Muscle layer of colon (tissue), 2 donors: Measurements from ENCODE around the gene DIAPH1.

Source experiments
- H3K27ac ChIP-seq: one replicate; pipeline ENCODE4 v1.7.0; 2013; ENCODE audit warnings: low read depth, mild to moderate bottlenecking, low read length, moderate library complexity
- H3K27me3 ChIP-seq, 2 donors: one replicate each; pipeline ENCODE4 v1.7.0; 2013; ENCODE audit warnings: low read length in 2 of 2, mild to moderate bottlenecking in 2 of 2; ENCODE audit not compliant: insufficient read depth in 2 of 2, control insufficient read depth in 1 of 2
- H3K36me3 ChIP-seq: one replicate; pipeline ENCODE4 v1.7.0; 2013; ENCODE audit warnings: mild to moderate bottlenecking, low read length; ENCODE audit not compliant: insufficient read depth
- H3K4me1 ChIP-seq: one replicate; pipeline ENCODE4 v1.7.0; 2013; ENCODE audit warnings: mild to moderate bottlenecking, low read length; ENCODE audit not compliant: insufficient read depth
- H3K4me3 ChIP-seq, 2 donors: one replicate each; pipeline ENCODE4 v1.7.0; 2013; ENCODE audit warnings: low read length in 2 of 2, low read depth in 1 of 2, mild to moderate bottlenecking in 1 of 2, moderate library complexity in 1 of 2
- H3K9ac ChIP-seq: one replicate; pipeline ENCODE4 v1.7.0; 2013; ENCODE audit warnings: low read length
- H3K9me3 ChIP-seq: one replicate; pipeline ENCODE4 v1.7.0; 2013; ENCODE audit warnings: mild to moderate bottlenecking, low read length
- donor health status: abdominal sarcoma.
- donor health status: Adenocarcinoma of cecum.

The DIAPH1 gene

GRCh38 chr5:141523991-141524390 lies 94.8 kb downstream of the DIAPH1 start:
- Histone ChIP-seq H3K27ac (no peak overlapping the region), H3K27me3 (no peaks in the 10 kb centered on the region), H3K4me1 (peaks cover 27% of the 10 kb centered on the region), H3K36me3 (peaks cover 13% of the 10 kb centered on the region), H3K9me3 (no peaks in the 10 kb centered on the region), H3K9ac (no peak overlapping the region), H3K4me3 (peak overlapping the region in 1 of 2 donors; percentile 20)

- H3K9ac ChIP-seq: no peak overlapping the region
- no peaks in the 10 kb centered on the region for H3K27me3 ChIP-seq
- no peak overlapping the region for H3K27ac ChIP-seq
- H3K4me1 ChIP-seq: peaks cover 26% of the 10 kb centered on the region
- H3K36me3 ChIP-seq: peaks cover 5% of the 10 kb centered on the region
- no peaks in the 10 kb centered on the region for H3K9me3 ChIP-seq
- no peak overlapping the region for H3K4me3 ChIP-seq
These were observed 96.5 kb downstream of the DIAPH1 start for GRCh38 chr5:141522301-141522700.

- H3K36me3 ChIP-seq: peaks cover 12% of the 10 kb centered on the region
- no peak overlapping the region for H3K9ac ChIP-seq
- peak overlapping the region; percentile 20 for H3K27ac ChIP-seq
- H3K4me1 ChIP-seq: peaks cover 26% of the 10 kb centered on the region
- H3K9me3 ChIP-seq: no peaks in the 10 kb centered on the region
- H3K4me3 ChIP-seq: no peak overlapping the region
- no peaks in the 10 kb centered on the region for H3K27me3 ChIP-seq
These were observed 97.5 kb downstream of the DIAPH1 start for GRCh38 chr5:141521244-141521781.

GRCh38 chr5:141519605-141520565 lies 98.9 kb downstream of the DIAPH1 start:
- Histone ChIP-seq H3K4me3 (no peak overlapping the region), H3K27me3 (no peaks in the 10 kb centered on the region), H3K36me3 (peaks cover 16% of the 10 kb centered on the region), H3K27ac (no peak overlapping the region), H3K9me3 (no peaks in the 10 kb centered on the region), H3K9ac (no peak overlapping the region), H3K4me1 (peaks cover 34% of the 10 kb centered on the region)

- H3K4me3 ChIP-seq: no peak overlapping the region
- no peak overlapping the region for H3K9ac ChIP-seq
- H3K9me3 ChIP-seq: no peaks in the 10 kb centered on the region
- no peak overlapping the region for H3K27ac ChIP-seq
- peaks cover 31% of the 10 kb centered on the region for H3K4me1 ChIP-seq
- no peaks in the 10 kb centered on the region for H3K27me3 ChIP-seq
- peaks cover 16% of the 10 kb centered on the region for H3K36me3 ChIP-seq
These were observed 100.2 kb downstream of the DIAPH1 start for GRCh38 chr5:141518618-141519015.

- Histone ChIP-seq H3K9ac (no peak overlapping the region), H3K27me3 (no peaks in the 10 kb centered on the region), H3K27ac (no peak overlapping the region), H3K4me3 (no peak overlapping the region), H3K9me3 (no peaks in the 10 kb centered on the region), H3K4me1 (peaks cover 31% of the 10 kb centered on the region), H3K36me3 (peaks cover 16% of the 10 kb centered on the region)
These were observed 100.8 kb downstream of the DIAPH1 start for GRCh38 chr5:141517880-141518617.

- Histone ChIP-seq H3K27ac (no peak overlapping the region), H3K9me3 (no peaks in the 10 kb centered on the region), H3K9ac (no peak overlapping the region), H3K27me3 (no peaks in the 10 kb centered on the region), H3K4me1 (peaks cover 31% of the 10 kb centered on the region), H3K4me3 (no peak overlapping the region), H3K36me3 (peaks cover 16% of the 10 kb centered on the region)
These were observed 101.5 kb downstream of the DIAPH1 start for GRCh38 chr5:141517312-141517711.

- Histone ChIP-seq H3K9ac (no peak overlapping the region), H3K4me3 (no peak overlapping the region), H3K27ac (no peak overlapping the region), H3K27me3 (no peaks in the 10 kb centered on the region), H3K36me3 (peaks cover 18% of the 10 kb centered on the region), H3K9me3 (no peaks in the 10 kb centered on the region), H3K4me1 (peaks cover 24% of the 10 kb centered on the region)
These were observed 102.2 kb downstream of the DIAPH1 start for GRCh38 chr5:141516672-141517025.

GRCh38 chr5:141515946-141516671 lies 102.7 kb downstream of the DIAPH1 start:
- Histone ChIP-seq H3K9ac (no peak overlapping the region), H3K27me3 (no peaks in the 10 kb centered on the region), H3K9me3 (no peaks in the 10 kb centered on the region), H3K4me1 (peaks cover 22% of the 10 kb centered on the region), H3K36me3 (peaks cover 23% of the 10 kb centered on the region), H3K4me3 (no peak overlapping the region), H3K27ac (peak overlapping the region; percentile 88)

GRCh38 chr5:141515141-141515540 lies 103.7 kb downstream of the DIAPH1 start:
- Histone ChIP-seq H3K4me3 (no peak overlapping the region), H3K4me1 (peaks cover 24% of the 10 kb centered on the region), H3K9me3 (no peaks in the 10 kb centered on the region), H3K27ac (peak overlapping the region; percentile 88), H3K27me3 (no peaks in the 10 kb centered on the region), H3K9ac (no peak overlapping the region), H3K36me3 (peaks cover 29% of the 10 kb centered on the region)
